Hepatocyte (in vitro differentiated cells): ENCODE data around the gene IDUA. TPM values are rescaled to one million over a fixed set of nuclear protein-coding genes. Genes with fewer than 3 reads are reported as not detected.

ENCODE experiments used
- DNase-seq: peaks from one replicate; pipeline ENCODE4 v3.0.0-alpha.2; 2016; ENCODE audit warnings: low spot score
- H2AFZ ChIP-seq: fragments of 200-600 bp; sonication (generic); 2 replicates; pipeline ENCODE4 v1.6.0; 2016; ENCODE audit warnings: antibody characterized with exemption, mild to moderate bottlenecking
- H3K27ac ChIP-seq: fragments of 200-600 bp; sonication (generic); 2 replicates; pipeline ENCODE4 v1.5.1; 2016; ENCODE audit warnings: mild to moderate bottlenecking
- H3K27me3 ChIP-seq: fragments of 200-600 bp; sonication (generic); 2 replicates; pipeline ENCODE4 v1.6.1; 2016
- H3K36me3 ChIP-seq: fragments of 200-600 bp; sonication (generic); replicated peaks from 2 replicates; pipeline ENCODE4 v1.5.1; 2016; ENCODE audit warnings: low read depth; ENCODE audit not compliant: insufficient read depth
- H3K4me1 ChIP-seq: fragments of 200-600 bp; sonication (generic); 2 replicates; pipeline ENCODE4 v1.5.1; 2016; ENCODE audit warnings: mild to moderate bottlenecking, moderate library complexity; ENCODE audit not compliant: insufficient read depth
- H3K4me2 ChIP-seq: fragments of 200-600 bp; sonication (generic); 2 replicates; pipeline ENCODE4 v1.6.0; 2016
- H3K4me3 ChIP-seq: fragments of 200-600 bp; sonication (generic); 2 replicates; pipeline ENCODE4 v1.5.1; 2016; ENCODE audit warnings: mild to moderate bottlenecking
- H3K79me2 ChIP-seq: fragments of 200-600 bp; sonication (generic); 2 replicates; pipeline ENCODE4 v1.6.0; 2017; ENCODE audit warnings: mild to moderate bottlenecking
- H3K9me2 ChIP-seq: fragments of 200-600 bp; sonication (generic); replicated peaks from 2 replicates; pipeline ENCODE4 v1.6.0; 2017; ENCODE audit warnings: mild to moderate bottlenecking; ENCODE audit not compliant: insufficient read depth
- H3K9me3 ChIP-seq: fragments of 200-600 bp; sonication (generic); 2 replicates; pipeline ENCODE4 v1.5.1; 2016; ENCODE audit warnings: low read depth, mild to moderate bottlenecking
- H4K20me1 ChIP-seq: fragments of 200-600 bp; sonication (generic); 2 replicates; pipeline ENCODE4 v1.6.0; 2016; ENCODE audit warnings: mild to moderate bottlenecking; ENCODE audit not compliant: insufficient read depth, poor library complexity, severe bottlenecking
- EZH2 ChIP-seq: fragments of 200-600 bp; sonication (generic); IDR thresholded peaks from 2 replicates; pipeline ENCODE4 v1.6.1; 2016; ENCODE audit warnings: antibody characterized with exemption, mild to moderate bottlenecking, borderline replicate concordance
- EZH2phosphoT487 ChIP-seq: fragments of 200-600 bp; sonication (generic); IDR thresholded peaks from one replicate; pipeline ENCODE4 v1.6.1; 2018; ENCODE audit warnings: antibody characterized with exemption, mild to moderate bottlenecking, low read depth, moderate library complexity; ENCODE audit not compliant: unreplicated experiment, severe bottlenecking
- WGBS: methylation state at CpG from one replicate; pipeline ENCODE4 v1.1.6; 2016; ENCODE audit warnings: low lambda C conversion rate; ENCODE audit errors: missing lambda C conversion rate; 5-methylcytosine and 5-hydroxymethylcytosine counted together
- polyA plus RNA-seq: library from polyadenylated mRNA; unstranded; fragments of >200 nt; fragmentation: Nextera tagmentation; extraction: Ambion mirVana; gene quantifications from 2 replicates; pipeline ENCODE4 v1.2.1, GENCODE V29; 2016
- total RNA-seq: library from RNA; depleted of rRNA; stranded (reverse); fragments of >200 nt; gene quantifications from 2 replicates; pipeline ENCODE4 v1.2.3, GENCODE V29; 2014
- TF ChIP-seq, protein P1 (sequence below): fragments of 200-600 bp; sonication (generic); IDR thresholded peaks from 2 replicates; pipeline ENCODE4 v1.5.1; 2016; ENCODE audit warnings: antibody characterized with exemption, mild to moderate bottlenecking; ENCODE audit not compliant: poor library complexity

The IDUA gene
- total and polyA plus RNA-seq, 2 experiments from 2014 or later = 13.1 to 82.6 TPM

DNA sequence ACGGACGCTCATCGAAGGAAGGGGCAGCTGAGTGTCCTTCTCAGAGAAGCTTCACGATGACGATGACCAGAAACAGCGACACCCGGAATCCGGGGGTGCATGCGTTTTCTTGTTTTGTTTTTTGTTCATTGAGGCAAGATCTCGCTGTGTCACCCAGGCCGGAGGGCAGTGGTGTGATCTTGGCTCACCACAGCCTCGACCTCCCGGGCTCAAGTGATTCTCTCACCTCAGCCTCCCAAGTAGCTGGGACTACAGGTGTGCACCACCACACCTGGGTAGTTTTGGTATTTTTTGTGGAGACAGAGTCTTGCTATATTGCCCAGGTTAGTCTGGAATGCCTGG lies 33.3 kb upstream of the IDUA start:
- DNase-seq = no peak
- Histone ChIP-seq H3K79me2 (no peaks in the 10 kb centered on the region), H3K36me3 (no peaks in the 10 kb centered on the region), H3K4me1 (no peaks in the 10 kb centered on the region), H3K27me3 (no peaks in the 10 kb centered on the region), H3K9me2 (no peaks in the 10 kb centered on the region), H4K20me1 (no peaks in the 10 kb centered on the region), H2AFZ (no peak overlapping the region), H3K27ac (no peak overlapping the region), H3K9me3 (no peaks in the 10 kb centered on the region), H3K4me2 (no peak overlapping the region), H3K4me3 (no peak overlapping the region)
- TF ChIP-seq EZH2 (no peak), EZH2phosphoT487 (no peak)
- TF ChIP-seq, protein P1, sequence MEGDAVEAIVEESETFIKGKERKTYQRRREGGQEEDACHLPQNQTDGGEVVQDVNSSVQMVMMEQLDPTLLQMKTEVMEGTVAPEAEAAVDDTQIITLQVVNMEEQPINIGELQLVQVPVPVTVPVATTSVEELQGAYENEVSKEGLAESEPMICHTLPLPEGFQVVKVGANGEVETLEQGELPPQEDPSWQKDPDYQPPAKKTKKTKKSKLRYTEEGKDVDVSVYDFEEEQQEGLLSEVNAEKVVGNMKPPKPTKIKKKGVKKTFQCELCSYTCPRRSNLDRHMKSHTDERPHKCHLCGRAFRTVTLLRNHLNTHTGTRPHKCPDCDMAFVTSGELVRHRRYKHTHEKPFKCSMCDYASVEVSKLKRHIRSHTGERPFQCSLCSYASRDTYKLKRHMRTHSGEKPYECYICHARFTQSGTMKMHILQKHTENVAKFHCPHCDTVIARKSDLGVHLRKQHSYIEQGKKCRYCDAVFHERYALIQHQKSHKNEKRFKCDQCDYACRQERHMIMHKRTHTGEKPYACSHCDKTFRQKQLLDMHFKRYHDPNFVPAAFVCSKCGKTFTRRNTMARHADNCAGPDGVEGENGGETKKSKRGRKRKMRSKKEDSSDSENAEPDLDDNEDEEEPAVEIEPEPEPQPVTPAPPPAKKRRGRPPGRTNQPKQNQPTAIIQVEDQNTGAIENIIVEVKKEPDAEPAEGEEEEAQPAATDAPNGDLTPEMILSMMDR = no peak
- WGBS = 97% methylated on average over 13 of the region's 13 CpGs

- 90% methylated on average over 17 of the region's 17 CpGs for WGBS
- Histone ChIP-seq H4K20me1 (no peaks in the 10 kb centered on the region), H3K9me2 (no peaks in the 10 kb centered on the region), H3K4me1 (no peaks in the 10 kb centered on the region), H3K4me2 (no peak overlapping the region), H3K9me3 (no peaks in the 10 kb centered on the region), H3K27me3 (no peaks in the 10 kb centered on the region), H2AFZ (no peak overlapping the region), H3K36me3 (no peaks in the 10 kb centered on the region), H3K27ac (no peak overlapping the region), H3K79me2 (no peaks in the 10 kb centered on the region), H3K4me3 (no peak overlapping the region)
- DNase-seq = no peak
- TF ChIP-seq EZH2phosphoT487 (no peak), EZH2 (no peak)
- TF ChIP-seq, protein P1 = no peak
Measured at GRCh38 chr4:954211-955020, 32.4 kb upstream of the IDUA start.

GRCh38 chr4:955161-955921 lies 31.5 kb upstream of the IDUA start:
- Histone ChIP-seq H3K9me2 (no peaks in the 10 kb centered on the region), H3K27me3 (no peaks in the 10 kb centered on the region), H3K27ac (no peak overlapping the region), H3K4me2 (no peak overlapping the region), H3K4me1 (no peaks in the 10 kb centered on the region), H3K36me3 (no peaks in the 10 kb centered on the region), H4K20me1 (no peaks in the 10 kb centered on the region), H3K4me3 (no peak overlapping the region), H2AFZ (no peak overlapping the region), H3K9me3 (no peaks in the 10 kb centered on the region), H3K79me2 (no peaks in the 10 kb centered on the region)
- no peak for DNase-seq
- WGBS = 95% methylated on average over 33 of the region's 33 CpGs
- TF ChIP-seq, protein P1 = no peak
- TF ChIP-seq EZH2phosphoT487 (no peak), EZH2 (no peak)
